ENCODE results near the gene GIMAP7. TPM values are rescaled to one million over a fixed set of nuclear protein-coding genes. Genes with fewer than 3 reads are reported as not detected.

Gene GIMAP7
- total and polyA plus RNA-seq, 2 donors: 48.1 to 69.0 TPM

- Histone ChIP-seq H3K4me1 (ENCODE audit: control insufficient read depth in 2 of 2, insufficient read depth in 2 of 2, low read length in 2 of 2) (peaks cover 4 to 26% of the 10 kb centered on the region in 2 donors), H3K27me3 (ENCODE audit: control insufficient read depth in 2 of 2, insufficient read depth in 1 of 2, low read length in 1 of 2) (no peaks in the 10 kb centered on the region), H3K4me3 (ENCODE audit: low read length in 2 of 2) (no peak overlapping the region), H3K27ac (ENCODE audit: low read depth in 1 of 2, low read length in 1 of 2) (peak overlapping the region; percentile 38 to 61), H3K36me3 (ENCODE audit: control insufficient read depth in 2 of 2, insufficient read depth in 2 of 2, low read length in 1 of 2) (no peaks in the 10 kb centered on the region), H3K9me3 (ENCODE audit: control insufficient read depth in 2 of 2, insufficient read depth in 1 of 2, low read length in 1 of 2) (no peaks in the 10 kb centered on the region)
- DNase-seq (ENCODE audit: low read depth in 6 of 9, low spot score in 9 of 9): peak in 1 of 9 donors; percentile 66
These were observed 12.2 kb upstream of the GIMAP7 start for GRCh38 chr7:150502519-150502918.

GRCh38 chr7:150503155-150503554 lies 11.5 kb upstream of the GIMAP7 start:
- no peaks in the 10 kb centered on the region for H3K27me3 ChIP-seq (ENCODE audit: control insufficient read depth in 2 of 2, insufficient read depth in 1 of 2, low read length in 1 of 2)
- no peaks in the 10 kb centered on the region for H3K9me3 ChIP-seq (ENCODE audit: control insufficient read depth in 2 of 2, insufficient read depth in 1 of 2, low read length in 1 of 2)
- no peak for DNase-seq (ENCODE audit: low read depth in 6 of 9, low spot score in 9 of 9)
- no peak overlapping the region for H3K4me3 ChIP-seq (ENCODE audit: low read length in 2 of 2)
- WGBS: 86% methylated on average over 4 of the region's 4 CpGs
- peak overlapping the region; percentile 20 to 53 for H3K27ac ChIP-seq (ENCODE audit: low read depth in 1 of 2, low read length in 1 of 2)
- peaks cover 4 to 26% of the 10 kb centered on the region in 2 donors for H3K4me1 ChIP-seq (ENCODE audit: control insufficient read depth in 2 of 2, insufficient read depth in 2 of 2, low read length in 2 of 2)
- no peaks in the 10 kb centered on the region for H3K36me3 ChIP-seq (ENCODE audit: control insufficient read depth in 2 of 2, insufficient read depth in 2 of 2, low read length in 1 of 2)

GRCh38 chr7:150503581-150503980 lies 11.1 kb upstream of the GIMAP7 start:
- DNase-seq (ENCODE audit: low read depth in 6 of 9, low spot score in 9 of 9): no peak
- Histone ChIP-seq H3K4me1 (ENCODE audit: control insufficient read depth in 2 of 2, insufficient read depth in 2 of 2, low read length in 2 of 2) (peaks cover 4 to 26% of the 10 kb centered on the region in 2 donors), H3K9me3 (ENCODE audit: control insufficient read depth in 2 of 2, insufficient read depth in 1 of 2, low read length in 1 of 2) (no peaks in the 10 kb centered on the region), H3K4me3 (ENCODE audit: low read length in 2 of 2) (no peak overlapping the region), H3K27me3 (ENCODE audit: control insufficient read depth in 2 of 2, insufficient read depth in 1 of 2, low read length in 1 of 2) (no peaks in the 10 kb centered on the region), H3K36me3 (ENCODE audit: control insufficient read depth in 2 of 2, insufficient read depth in 2 of 2, low read length in 1 of 2) (no peaks in the 10 kb centered on the region), H3K27ac (ENCODE audit: low read depth in 1 of 2, low read length in 1 of 2) (peak overlapping the region; percentile 15 to 20)
- 93% methylated on average over 3 of the region's 3 CpGs for WGBS

- WGBS: 96% methylated on average over 4 of the region's 4 CpGs
- no peak for DNase-seq (ENCODE audit: low read depth in 6 of 9, low spot score in 9 of 9)
- H3K4me3 ChIP-seq (ENCODE audit: low read length in 2 of 2): no peak overlapping the region
These were observed 6.6 kb upstream of the GIMAP7 start for GRCh38 chr7:150507947-150508602.

GRCh38 chr7:150511048-150511447 lies 3.6 kb upstream of the GIMAP7 start:
- Histone ChIP-seq H3K27me3 (ENCODE audit: control insufficient read depth in 2 of 2, insufficient read depth in 1 of 2, low read length in 1 of 2) (no peaks in the 10 kb centered on the region), H3K27ac (ENCODE audit: low read depth in 1 of 2, low read length in 1 of 2) (no peak overlapping the region), H3K9me3 (ENCODE audit: control insufficient read depth in 2 of 2, insufficient read depth in 1 of 2, low read length in 1 of 2) (no peaks in the 10 kb centered on the region), H3K4me1 (ENCODE audit: control insufficient read depth in 2 of 2, insufficient read depth in 2 of 2, low read length in 2 of 2) (peaks cover 4 to 12% of the 10 kb centered on the region in 2 donors), H3K36me3 (ENCODE audit: control insufficient read depth in 2 of 2, insufficient read depth in 2 of 2, low read length in 1 of 2) (no peaks in the 10 kb centered on the region), H3K4me3 (ENCODE audit: low read length in 2 of 2) (no peak overlapping the region)
- DNase-seq (ENCODE audit: low read depth in 6 of 9, low spot score in 9 of 9): no peak
- WGBS: 93% methylated on average over 2 of the region's 2 CpGs

More at GRCh38 chr7:150507947-150508602, 6.6 kb upstream of the GIMAP7 start:
- Histone ChIP-seq H3K4me1 (ENCODE audit: control insufficient read depth in 2 of 2, insufficient read depth in 2 of 2, low read length in 2 of 2) (peaks cover 6 to 20% of the 10 kb centered on the region in 2 donors), H3K36me3 (ENCODE audit: control insufficient read depth in 2 of 2, insufficient read depth in 2 of 2, low read length in 1 of 2) (no peaks in the 10 kb centered on the region), H3K27ac (ENCODE audit: low read depth in 1 of 2, low read length in 1 of 2) (no peak overlapping the region), H3K27me3 (ENCODE audit: control insufficient read depth in 2 of 2, insufficient read depth in 1 of 2, low read length in 1 of 2) (no peaks in the 10 kb centered on the region), H3K9me3 (ENCODE audit: control insufficient read depth in 2 of 2, insufficient read depth in 1 of 2, low read length in 1 of 2) (no peaks in the 10 kb centered on the region)

- Histone ChIP-seq H3K9me3 (ENCODE audit: control insufficient read depth in 2 of 2, insufficient read depth in 1 of 2, low read length in 1 of 2) (no peaks in the 10 kb centered on the region), H3K4me3 (ENCODE audit: low read length in 2 of 2) (no peak overlapping the region), H3K27ac (ENCODE audit: low read depth in 1 of 2, low read length in 1 of 2) (peak overlapping the region in 1 of 2 donors; percentile 94), H3K27me3 (ENCODE audit: control insufficient read depth in 2 of 2, insufficient read depth in 1 of 2, low read length in 1 of 2) (no peaks in the 10 kb centered on the region), H3K36me3 (ENCODE audit: control insufficient read depth in 2 of 2, insufficient read depth in 2 of 2, low read length in 1 of 2) (no peaks in the 10 kb centered on the region), H3K4me1 (ENCODE audit: control insufficient read depth in 2 of 2, insufficient read depth in 2 of 2, low read length in 2 of 2) (peaks cover 4 to 12% of the 10 kb centered on the region in 2 donors)
- WGBS: 99% methylated on average over 17 of the region's 17 CpGs
- DNase-seq (ENCODE audit: low read depth in 6 of 9, low spot score in 9 of 9): no peak
These were observed 914 bp upstream of the GIMAP7 start for GRCh38 chr7:150513758-150514157.

- Histone ChIP-seq H3K27ac (ENCODE audit: low read depth in 1 of 2, low read length in 1 of 2) (peak overlapping the region; percentile 82 to 94), H3K27me3 (ENCODE audit: control insufficient read depth in 2 of 2, insufficient read depth in 1 of 2, low read length in 1 of 2) (no peaks in the 10 kb centered on the region), H3K4me3 (ENCODE audit: low read length in 2 of 2) (peak overlapping the region; percentile 54 to 71), H3K9me3 (ENCODE audit: control insufficient read depth in 2 of 2, insufficient read depth in 1 of 2, low read length in 1 of 2) (no peaks in the 10 kb centered on the region), H3K36me3 (ENCODE audit: control insufficient read depth in 2 of 2, insufficient read depth in 2 of 2, low read length in 1 of 2) (peaks cover 7 to 9% of the 10 kb centered on the region in 2 donors), H3K4me1 (ENCODE audit: control insufficient read depth in 2 of 2, insufficient read depth in 2 of 2, low read length in 2 of 2) (peaks cover 2 to 12% of the 10 kb centered on the region in 2 donors)
- 4% methylated on average over 11 of the region's 11 CpGs for WGBS
- peak in 3 of 9 donors; percentile 21 to 66 (median 46) for DNase-seq (ENCODE audit: low read depth in 6 of 9, low spot score in 9 of 9)
These were observed 826 bp downstream of the GIMAP7 start for GRCh38 chr7:150515248-150516147.

GRCh38 chr7:150516956-150517745 lies 2.5 kb downstream of the GIMAP7 start:
- H3K4me3 ChIP-seq (ENCODE audit: low read length in 2 of 2): peak overlapping the region; percentile 30 to 71
- no peaks in the 10 kb centered on the region for H3K27me3 ChIP-seq (ENCODE audit: control insufficient read depth in 2 of 2, insufficient read depth in 1 of 2, low read length in 1 of 2)
- DNase-seq (ENCODE audit: low read depth in 6 of 9, low spot score in 9 of 9): peak in 1 of 9 donors; percentile 23
- no peak overlapping the region for H3K27ac ChIP-seq (ENCODE audit: low read depth in 1 of 2, low read length in 1 of 2)
- H3K36me3 ChIP-seq (ENCODE audit: control insufficient read depth in 2 of 2, insufficient read depth in 2 of 2, low read length in 1 of 2): peaks cover 7 to 15% of the 10 kb centered on the region in 2 donors
- WGBS: 71% methylated on average over 1 of the region's 1 CpG
- H3K4me1 ChIP-seq (ENCODE audit: control insufficient read depth in 2 of 2, insufficient read depth in 2 of 2, low read length in 2 of 2): peaks cover 2 to 12% of the 10 kb centered on the region in 2 donors
- no peaks in the 10 kb centered on the region for H3K9me3 ChIP-seq (ENCODE audit: control insufficient read depth in 2 of 2, insufficient read depth in 1 of 2, low read length in 1 of 2)
